SK-N-SH treated with all-trans-retinoic acid at 6 μM for 48 hours (cell line): ENCODE results near the gene STOX1.

ENCODE experiments used
- ATAC-seq: fragments of 200-7000 bp; cut with Tn5 transposase; 3 replicates; pipeline ENCODE4 v1.9.1; 2020; ENCODE audit warnings: mild to moderate bottlenecking, moderate library complexity
- BACH2 ChIP-seq: fragments of 250-450 bp; sonication (Bioruptor Pico); IDR thresholded peaks from 2 replicates; pipeline ENCODE4 v1.9.0; 2021; ENCODE audit warnings: mild to moderate bottlenecking, borderline replicate concordance
- CSDC2 ChIP-seq: fragments of 250-450 bp; sonication (Bioruptor Pico); IDR thresholded peaks from 2 replicates; pipeline ENCODE4 v1.5.0; 2020; ENCODE audit warnings: mild to moderate bottlenecking, moderate library complexity
- ESRRG ChIP-seq: fragments of 250-450 bp; sonication (Bioruptor Pico); IDR thresholded peaks from 2 replicates; pipeline ENCODE4 v1.6.1; 2021; ENCODE audit warnings: mild to moderate bottlenecking
- GLIS3 ChIP-seq: fragments of 250-450 bp; sonication (Bioruptor Pico); IDR thresholded peaks from 2 replicates; pipeline ENCODE4 v1.5.0; 2020; ENCODE audit warnings: mild to moderate bottlenecking, moderate library complexity
- ISL1 ChIP-seq: fragments of 250-450 bp; sonication (Bioruptor Pico); IDR thresholded peaks from 2 replicates; pipeline ENCODE4 v2.1.2; 2022; ENCODE audit warnings: mild to moderate bottlenecking, moderate library complexity
- OSR1 ChIP-seq: fragments of 250-450 bp; sonication (Bioruptor Pico); IDR thresholded peaks from 2 replicates; pipeline ENCODE4 v1.8.0; 2022; ENCODE audit warnings: moderate library complexity, mild to moderate bottlenecking, inconsistent platforms
- PPARA ChIP-seq: fragments of 250-450 bp; sonication (Bioruptor Pico); IDR thresholded peaks from 2 replicates; pipeline ENCODE4 v1.5.0; 2020; ENCODE audit warnings: mild to moderate bottlenecking, borderline replicate concordance
- RARB ChIP-seq: fragments of 250-450 bp; sonication (Bioruptor Pico); IDR thresholded peaks from 2 replicates; pipeline ENCODE4 v1.8.0; 2021; ENCODE audit warnings: mild to moderate bottlenecking, moderate library complexity
- SNAI2 ChIP-seq: fragments of 250-450 bp; sonication (Bioruptor Pico); IDR thresholded peaks from 2 replicates; pipeline ENCODE4 v1.5.0; 2020; ENCODE audit warnings: mild to moderate bottlenecking, moderate library complexity
- TCF4 ChIP-seq: fragments of 250-450 bp; sonication (Bioruptor Pico); IDR thresholded peaks from 2 replicates; pipeline ENCODE4 v1.8.0; 2021; ENCODE audit warnings: mild to moderate bottlenecking, moderate library complexity, borderline replicate concordance
- TOX ChIP-seq: fragments of 250-450 bp; sonication (Bioruptor Pico); IDR thresholded peaks from 2 replicates; pipeline ENCODE4 v1.8.0; 2021; ENCODE audit warnings: mild to moderate bottlenecking, moderate library complexity, borderline replicate concordance
- ZC3H10 ChIP-seq: fragments of 250-450 bp; sonication (Bioruptor Pico); IDR thresholded peaks from 2 replicates; pipeline ENCODE4 v1.5.1; 2021; ENCODE audit warnings: mild to moderate bottlenecking, moderate library complexity
- ZFP3 ChIP-seq: fragments of 250-450 bp; sonication (Bioruptor Pico); IDR thresholded peaks from 2 replicates; pipeline ENCODE4 v1.5.0; 2020; ENCODE audit warnings: mild to moderate bottlenecking, moderate library complexity
- ZFP30 ChIP-seq: fragments of 450-650 bp; formaldehyde crosslinking; IDR thresholded peaks from 2 replicates; pipeline ENCODE4 v1.5.0; 2022; ENCODE audit warnings: mild to moderate bottlenecking, moderate library complexity
- ZNF565 ChIP-seq: fragments of 450-650 bp; formaldehyde crosslinking; conservative IDR thresholded peaks from 2 replicates; pipeline ENCODE4 v1.5.0; 2020; ENCODE audit warnings: low read depth, mild to moderate bottlenecking, moderate library complexity
- ZNF70 ChIP-seq: fragments of 450-650 bp; formaldehyde crosslinking; IDR thresholded peaks from 2 replicates; pipeline ENCODE4 v1.5.0; 2020; ENCODE audit warnings: mild to moderate bottlenecking, moderate library complexity
- ZNF8 ChIP-seq: fragments of 450-650 bp; formaldehyde crosslinking; IDR thresholded peaks from 2 replicates; pipeline ENCODE4 v1.5.0; 2020; ENCODE audit warnings: mild to moderate bottlenecking, moderate library complexity
- TF ChIP-seq, protein P1 (sequence below): fragments of 250-450 bp; sonication (Bioruptor Pico); IDR thresholded peaks from 2 replicates; pipeline ENCODE4 v1.8.0; 2021; ENCODE audit warnings: low read depth, mild to moderate bottlenecking, moderate library complexity, borderline replicate concordance
- TF ChIP-seq, protein P2 (sequence below): fragments of 250-450 bp; sonication (Bioruptor Pico); IDR thresholded peaks from 2 replicates; pipeline ENCODE4 v1.8.0; 2020; ENCODE audit warnings: mild to moderate bottlenecking, moderate library complexity, borderline replicate concordance
- TF ChIP-seq, protein P3 (sequence below): fragments of 250-450 bp; sonication (Bioruptor Pico); IDR thresholded peaks from 2 replicates; pipeline ENCODE4 v1.5.1; 2020; ENCODE audit warnings: low read depth, mild to moderate bottlenecking, moderate library complexity
- TF ChIP-seq, protein P4 (sequence below): fragments of 250-450 bp; sonication (Bioruptor Pico); IDR thresholded peaks from 2 replicates; pipeline ENCODE4 v1.5.1; 2021; ENCODE audit warnings: mild to moderate bottlenecking, moderate library complexity

The STOX1 gene

DNA sequence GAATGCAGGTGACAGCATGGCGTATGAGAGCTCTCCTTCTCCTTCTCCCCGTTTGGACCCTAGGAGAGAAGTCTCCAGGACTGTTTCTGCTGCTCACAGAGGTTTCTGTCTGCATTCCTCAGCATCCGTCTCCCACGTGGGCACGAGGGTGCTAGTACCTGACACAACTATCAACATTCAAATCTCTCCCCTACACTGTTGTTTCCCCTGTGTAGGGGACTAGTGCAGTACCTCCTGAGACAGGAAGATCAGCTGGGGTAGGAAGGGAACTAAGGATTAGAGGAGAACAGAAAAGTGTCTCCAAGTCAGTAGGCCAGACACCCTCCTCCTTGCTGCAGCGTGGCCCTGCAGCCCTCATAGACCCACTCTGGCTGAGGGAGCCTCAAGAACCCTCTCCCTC is 29.0 kb downstream of the STOX1 start:
- TF ChIP-seq, protein P1, sequence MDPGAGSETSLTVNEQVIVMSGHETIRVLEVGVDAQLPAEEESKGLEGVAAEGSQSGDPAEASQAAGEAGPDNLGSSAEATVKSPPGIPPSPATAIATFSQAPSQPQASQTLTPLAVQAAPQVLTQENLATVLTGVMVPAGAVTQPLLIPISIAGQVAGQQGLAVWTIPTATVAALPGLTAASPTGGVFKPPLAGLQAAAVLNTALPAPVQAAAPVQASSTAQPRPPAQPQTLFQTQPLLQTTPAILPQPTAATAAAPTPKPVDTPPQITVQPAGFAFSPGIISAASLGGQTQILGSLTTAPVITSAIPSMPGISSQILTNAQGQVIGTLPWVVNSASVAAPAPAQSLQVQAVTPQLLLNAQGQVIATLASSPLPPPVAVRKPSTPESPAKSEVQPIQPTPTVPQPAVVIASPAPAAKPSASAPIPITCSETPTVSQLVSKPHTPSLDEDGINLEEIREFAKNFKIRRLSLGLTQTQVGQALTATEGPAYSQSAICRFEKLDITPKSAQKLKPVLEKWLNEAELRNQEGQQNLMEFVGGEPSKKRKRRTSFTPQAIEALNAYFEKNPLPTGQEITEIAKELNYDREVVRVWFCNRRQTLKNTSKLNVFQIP (CRISPR knock-in tag), result no peak
- TF ChIP-seq CSDC2 (CRISPR knock-in tag), result no peak
- TF ChIP-seq ZNF565 (CRISPR knock-in tag), result no peak
- no peak for TF ChIP-seq ZC3H10 (CRISPR knock-in tag)
- TF ChIP-seq ZNF8, result no peak
- no peak for TF ChIP-seq ZNF70
- ATAC-seq, result no peak

DNA sequence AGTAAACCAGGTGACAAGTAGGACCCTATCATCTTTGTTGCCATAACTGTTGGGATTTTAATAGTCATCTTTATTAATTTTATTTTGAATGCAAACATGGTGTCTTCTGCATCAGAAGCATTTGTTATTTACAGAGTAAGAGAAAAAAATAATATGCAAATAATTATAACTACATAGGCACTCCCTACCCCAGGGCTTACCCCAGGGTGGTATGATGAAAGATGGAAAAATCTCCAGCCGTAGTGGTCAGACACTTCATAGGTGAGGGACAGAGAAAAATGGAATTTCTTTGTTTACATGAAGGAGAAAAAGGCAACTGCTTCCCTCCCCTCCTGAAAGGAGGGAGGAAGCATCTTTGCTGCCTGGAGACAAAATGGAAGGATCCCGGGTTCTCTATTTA is 29.7 kb downstream of the STOX1 start:
- ATAC-seq, result no peak
- TF ChIP-seq BACH2 (CRISPR knock-in tag) (no peak), ZFP3 (no peak), RARB (CRISPR knock-in tag) (no peak), ZC3H10 (CRISPR knock-in tag) (no peak), ESRRG (CRISPR knock-in tag) (no peak), PPARA (CRISPR knock-in tag) (no peak), ZFP30 (no peak), TCF4 (CRISPR knock-in tag) (no peak), TOX (CRISPR knock-in tag) (no peak), GLIS3 (CRISPR knock-in tag) (no peak), ZNF565 (CRISPR knock-in tag) (no peak), ZNF70 (no peak), OSR1 (CRISPR knock-in tag) (no peak), ISL1 (CRISPR knock-in tag) (no peak), CSDC2 (CRISPR knock-in tag) (no peak)
- TF ChIP-seq, protein P2, sequence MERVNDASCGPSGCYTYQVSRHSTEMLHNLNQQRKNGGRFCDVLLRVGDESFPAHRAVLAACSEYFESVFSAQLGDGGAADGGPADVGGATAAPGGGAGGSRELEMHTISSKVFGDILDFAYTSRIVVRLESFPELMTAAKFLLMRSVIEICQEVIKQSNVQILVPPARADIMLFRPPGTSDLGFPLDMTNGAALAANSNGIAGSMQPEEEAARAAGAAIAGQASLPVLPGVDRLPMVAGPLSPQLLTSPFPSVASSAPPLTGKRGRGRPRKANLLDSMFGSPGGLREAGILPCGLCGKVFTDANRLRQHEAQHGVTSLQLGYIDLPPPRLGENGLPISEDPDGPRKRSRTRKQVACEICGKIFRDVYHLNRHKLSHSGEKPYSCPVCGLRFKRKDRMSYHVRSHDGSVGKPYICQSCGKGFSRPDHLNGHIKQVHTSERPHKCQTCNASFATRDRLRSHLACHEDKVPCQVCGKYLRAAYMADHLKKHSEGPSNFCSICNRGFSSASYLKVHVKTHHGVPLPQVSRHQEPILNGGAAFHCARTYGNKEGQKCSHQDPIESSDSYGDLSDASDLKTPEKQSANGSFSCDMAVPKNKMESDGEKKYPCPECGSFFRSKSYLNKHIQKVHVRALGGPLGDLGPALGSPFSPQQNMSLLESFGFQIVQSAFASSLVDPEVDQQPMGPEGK (CRISPR knock-in tag), result no peak
- TF ChIP-seq, protein P1 (CRISPR knock-in tag), result no peak
- TF ChIP-seq, protein P3, sequence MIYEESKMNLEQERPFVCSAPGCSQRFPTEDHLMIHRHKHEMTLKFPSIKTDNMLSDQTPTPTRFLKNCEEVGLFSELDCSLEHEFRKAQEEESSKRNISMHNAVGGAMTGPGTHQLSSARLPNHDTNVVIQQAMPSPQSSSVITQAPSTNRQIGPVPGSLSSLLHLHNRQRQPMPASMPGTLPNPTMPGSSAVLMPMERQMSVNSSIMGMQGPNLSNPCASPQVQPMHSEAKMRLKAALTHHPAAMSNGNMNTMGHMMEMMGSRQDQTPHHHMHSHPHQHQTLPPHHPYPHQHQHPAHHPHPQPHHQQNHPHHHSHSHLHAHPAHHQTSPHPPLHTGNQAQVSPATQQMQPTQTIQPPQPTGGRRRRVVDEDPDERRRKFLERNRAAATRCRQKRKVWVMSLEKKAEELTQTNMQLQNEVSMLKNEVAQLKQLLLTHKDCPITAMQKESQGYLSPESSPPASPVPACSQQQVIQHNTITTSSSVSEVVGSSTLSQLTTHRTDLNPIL (CRISPR knock-in tag), result no peak
- TF ChIP-seq, protein P4, sequence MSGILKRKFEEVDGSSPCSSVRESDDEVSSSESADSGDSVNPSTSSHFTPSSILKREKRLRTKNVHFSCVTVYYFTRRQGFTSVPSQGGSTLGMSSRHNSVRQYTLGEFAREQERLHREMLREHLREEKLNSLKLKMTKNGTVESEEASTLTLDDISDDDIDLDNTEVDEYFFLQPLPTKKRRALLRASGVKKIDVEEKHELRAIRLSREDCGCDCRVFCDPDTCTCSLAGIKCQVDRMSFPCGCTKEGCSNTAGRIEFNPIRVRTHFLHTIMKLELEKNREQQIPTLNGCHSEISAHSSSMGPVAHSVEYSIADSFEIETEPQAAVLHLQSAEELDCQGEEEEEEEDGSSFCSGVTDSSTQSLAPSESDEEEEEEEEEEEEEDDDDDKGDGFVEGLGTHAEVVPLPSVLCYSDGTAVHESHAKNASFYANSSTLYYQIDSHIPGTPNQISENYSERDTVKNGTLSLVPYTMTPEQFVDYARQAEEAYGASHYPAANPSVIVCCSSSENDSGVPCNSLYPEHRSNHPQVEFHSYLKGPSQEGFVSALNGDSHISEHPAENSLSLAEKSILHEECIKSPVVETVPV (CRISPR knock-in tag), result no peak

DNA sequence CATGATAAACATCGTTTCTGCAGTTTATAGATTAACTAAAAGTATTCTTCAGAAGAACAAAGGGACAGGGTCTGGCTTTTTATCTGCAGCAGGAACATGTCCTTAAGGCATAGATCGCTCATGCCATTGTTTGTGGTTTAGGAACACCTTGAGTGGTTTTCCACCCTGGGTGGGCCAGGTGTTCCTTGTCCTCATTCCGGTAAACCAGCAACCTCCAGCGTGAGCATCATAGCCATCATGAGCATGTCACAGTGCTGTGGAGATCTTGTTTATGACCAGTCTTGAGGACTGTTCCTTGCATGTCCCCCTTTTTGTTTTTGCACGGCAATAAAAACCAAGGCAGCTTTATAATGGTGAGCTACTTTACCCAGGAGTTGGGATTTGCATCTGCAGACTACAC is 33.9 kb downstream of the STOX1 start:
- ATAC-seq, result no peak
- TF ChIP-seq ZFP30 (no peak), ZNF565 (CRISPR knock-in tag) (no peak), TOX (CRISPR knock-in tag) (no peak), OSR1 (CRISPR knock-in tag) (no peak), CSDC2 (CRISPR knock-in tag) (no peak), SNAI2 (no peak), ISL1 (CRISPR knock-in tag) (no peak), BACH2 (CRISPR knock-in tag) (no peak), ZC3H10 (CRISPR knock-in tag) (no peak), PPARA (CRISPR knock-in tag) (no peak)
- TF ChIP-seq, protein P1 (CRISPR knock-in tag), result no peak
- TF ChIP-seq, protein P3 (CRISPR knock-in tag), result no peak
- TF ChIP-seq, all 23 proteins: peak for 0
